Fibroblast of lung (primary cell): ENCODE measurements around the gene PIF1. TPM values are rescaled to one million over a fixed set of nuclear protein-coding genes. Genes with fewer than 3 reads are reported as not detected.
A peak's percentile ranks its signal among the peaks of the same experiment; 100 is the strongest.

Source experiments
- DNase-seq, 2 donors: peaks; one replicate each; pipeline versions ENCODE4 v3.0.0 to v3.0.0-alpha.2; 2010; ENCODE audit warnings: low read depth in 2 of 2
- H2AFZ ChIP-seq: 2 replicates; pipeline ENCODE4 v1.5.1; 2012; ENCODE audit warnings: low read length, control low read depth, inconsistent platforms
- H3K27ac ChIP-seq: 2 replicates; pipeline ENCODE4 v1.5.1; 2011; ENCODE audit warnings: low read length, control low read depth; ENCODE audit not compliant: insufficient read depth
- H3K27me3 ChIP-seq: 2 replicates; pipeline ENCODE4 v1.5.1; 2011; ENCODE audit warnings: mild to moderate bottlenecking, low read length; ENCODE audit not compliant: control insufficient read depth, insufficient read depth
- H3K36me3 ChIP-seq: 2 replicates; pipeline ENCODE4 v1.5.1; 2011; ENCODE audit warnings: low read length; ENCODE audit not compliant: control insufficient read depth, insufficient read depth
- H3K4me1 ChIP-seq: 2 replicates; pipeline ENCODE4 v1.5.1; 2011; ENCODE audit warnings: low read length; ENCODE audit not compliant: control insufficient read depth, insufficient read depth; ENCODE audit errors: extremely low read depth
- H3K4me2 ChIP-seq: 2 replicates; pipeline ENCODE4 v1.5.1; 2011; ENCODE audit warnings: low read length, control low read depth; ENCODE audit not compliant: insufficient read depth; ENCODE audit errors: extremely low read depth
- H3K4me3 ChIP-seq, 4 experiments: fragments of 200-600 bp in 1 of 4; sonication (generic) in 1 of 4; replicated peaks in 1 of 4; 2 replicates each; pipeline ENCODE4 v1.5.1; 2011 to 2016; ENCODE audit warnings: low read length in 4 of 4, low read depth in 3 of 4, mild to moderate bottlenecking in 3 of 4, control low read depth in 2 of 4, inconsistent platforms in 1 of 4, mixed read lengths in 1 of 4; ENCODE audit not compliant: insufficient read depth in 1 of 4; ENCODE audit errors: control extremely low read depth in 1 of 4
- H3K79me2 ChIP-seq: 2 replicates; pipeline ENCODE4 v1.5.1; 2012; ENCODE audit warnings: mild to moderate bottlenecking, low read length, inconsistent platforms; ENCODE audit not compliant: control insufficient read depth, insufficient read depth
- H3K9ac ChIP-seq: 2 replicates; pipeline ENCODE4 v1.5.1; 2011; ENCODE audit warnings: mild to moderate bottlenecking, low read length, control low read depth; ENCODE audit not compliant: insufficient read depth
- H3K9me3 ChIP-seq: 2 replicates; pipeline ENCODE4 v1.5.1; 2012; ENCODE audit warnings: low read depth, low read length; ENCODE audit not compliant: control insufficient read depth, insufficient read depth
- H4K20me1 ChIP-seq: 2 replicates; pipeline ENCODE4 v1.5.1; 2011; ENCODE audit warnings: low read length; ENCODE audit not compliant: control insufficient read depth, insufficient read depth; ENCODE audit errors: extremely low read depth
- CTCF ChIP-seq, 2 donors: IDR thresholded peaks in 1 of 2; conservative IDR thresholded peaks in 1 of 2; 1 replicate in 1 of 2; 2 replicates in 1 of 2; pipeline ENCODE4 v1.5.1; 2011 to 2012; ENCODE audit warnings: low read length in 2 of 2, control low read depth in 1 of 2, inconsistent platforms in 1 of 2, low read depth in 1 of 2, mild to moderate bottlenecking in 1 of 2
- EZH2 ChIP-seq: IDR thresholded peaks from 2 replicates; pipeline ENCODE4 v1.5.1; 2012; ENCODE audit warnings: low read length, control low read depth, mild to moderate bottlenecking; ENCODE audit errors: missing control alignments
- polyA plus RNA-seq, 2 donors: library from polyadenylated mRNA; depleted of rRNA in 1 of 2; stranded (reverse) in 1 of 2; unstranded in 1 of 2; fragments of >200 nt; gene quantifications; 2 replicates each; pipeline ENCODE4 v1.2.1, GENCODE V29; 2011 to 2012; ENCODE audit warnings: missing spikeins in 1 of 2
- total RNA-seq: library from RNA; depleted of rRNA; stranded (reverse); fragments of >200 nt; gene quantifications from 2 replicates; pipeline ENCODE4 v1.2.1, GENCODE V29; 2014

The PIF1 gene
- total and polyA plus RNA-seq, 2 donors (not counting 1 experiment from before 2014, with no cell fraction given) = 5.1 to 9.4 TPM

- TF ChIP-seq EZH2 (no peak), CTCF (conservative IDR thresholded peaks at IDR 0.05 in 1 of 2, IDR thresholded peaks at IDR 0.05 in 1 of 2; ENCODE audit: low read depth in 1 of 2, low read length in 2 of 2) (no peak)
- Histone ChIP-seq H3K36me3 (no peaks in the 10 kb centered on the region), H2AFZ (no peak overlapping the region), H3K9me3 (no peaks in the 10 kb centered on the region), H3K27me3 (no peaks in the 10 kb centered on the region), H3K27ac (no peak overlapping the region), H3K79me2 (peaks cover 8% of the 10 kb centered on the region), H3K9ac (no peak overlapping the region), H3K4me1 (peaks cover 6% of the 10 kb centered on the region), H3K4me2 (no peak overlapping the region), H3K4me3 (no peak overlapping the region), H4K20me1 (no peaks in the 10 kb centered on the region)
- no peak for DNase-seq
Observed at GRCh38 chr15:64837502-64837901, 12.1 kb upstream of the PIF1 start.

- H3K4me3 ChIP-seq = peak overlapping the region in 2 of 4 experiments; percentile 42 to 43
- peak overlapping the region; percentile 64 for H3K4me2 ChIP-seq
- H3K27ac ChIP-seq = no peak overlapping the region
Observed at GRCh38 chr15:64836023-64836536, 10.6 kb upstream of the PIF1 start.

GRCh38 chr15:64833690-64834089, 8.2 kb upstream of the PIF1 start:
- DNase-seq = no peak
- no peak overlapping the region for H3K27ac ChIP-seq
- no peak for TF ChIP-seq EZH2
- no peak for TF ChIP-seq CTCF (conservative IDR thresholded peaks at IDR 0.05 in 1 of 2, IDR thresholded peaks at IDR 0.05 in 1 of 2; ENCODE audit: low read depth in 1 of 2, low read length in 2 of 2)
- H3K9ac ChIP-seq = no peak overlapping the region
- H3K4me3 ChIP-seq = no peak overlapping the region
- H2AFZ ChIP-seq = no peak overlapping the region
- H3K4me1 ChIP-seq = peaks cover 4% of the 10 kb centered on the region
- H3K36me3 ChIP-seq = no peaks in the 10 kb centered on the region
- H3K9me3 ChIP-seq = no peaks in the 10 kb centered on the region
- no peaks in the 10 kb centered on the region for H3K27me3 ChIP-seq
- H3K79me2 ChIP-seq = no peaks in the 10 kb centered on the region
- H3K4me2 ChIP-seq = no peak overlapping the region
- no peaks in the 10 kb centered on the region for H4K20me1 ChIP-seq

More at GRCh38 chr15:64836023-64836536, 10.6 kb upstream of the PIF1 start:
- Histone ChIP-seq H3K79me2 (no peaks in the 10 kb centered on the region), H3K9me3 (no peaks in the 10 kb centered on the region), H3K27me3 (no peaks in the 10 kb centered on the region), H2AFZ (peak overlapping the region; percentile 88), H3K9ac (no peak overlapping the region), H3K36me3 (no peaks in the 10 kb centered on the region), H3K4me1 (peaks cover 6% of the 10 kb centered on the region), H4K20me1 (no peaks in the 10 kb centered on the region)
- DNase-seq = no peak
- TF ChIP-seq CTCF (conservative IDR thresholded peaks at IDR 0.05 in 1 of 2, IDR thresholded peaks at IDR 0.05 in 1 of 2; ENCODE audit: low read depth in 1 of 2, low read length in 2 of 2) = no peak
- no peak for TF ChIP-seq EZH2
